Dendritic cell treated with granulocyte-macrophage colony-stimulating factor and Interleukin-4, amounts not matched to agents 40 ng/mL and 50 ng/mL, for 4 days (primary cell): Measurements from ENCODE around the gene NPIPA1.
"Not testable (repeated sequence)": the region's sequence is repeated elsewhere in the genome, so short reads cannot be mapped to it uniquely, and the experiment has no call there.

ENCODE experiments used
- H3K27ac Mint-ChIP-seq: one replicate; pipeline ENCODE4 v1.8.0; 2022; ENCODE audit warnings: mild to moderate bottlenecking, mixed read lengths
- H3K27me3 Mint-ChIP-seq: one replicate; pipeline ENCODE4 v1.8.0; 2022; ENCODE audit warnings: mild to moderate bottlenecking, mixed read lengths
- H3K36me3 Mint-ChIP-seq: one replicate; pipeline ENCODE4 v1.8.0; 2022; ENCODE audit warnings: low read depth, mixed read lengths
- H3K4me1 Mint-ChIP-seq: one replicate; pipeline ENCODE4 v1.8.0; 2022; ENCODE audit warnings: low read depth, mixed read lengths
- H3K4me3 Mint-ChIP-seq: one replicate; pipeline ENCODE4 v1.8.0; 2022; ENCODE audit warnings: mild to moderate bottlenecking, moderate library complexity, mixed read lengths
- H3K9me3 Mint-ChIP-seq: one replicate; pipeline ENCODE4 v1.8.0; 2022; ENCODE audit warnings: mixed read lengths
- intact Hi-C: fragments of 100-400 bp; cut with micrococcal nuclease; formaldehyde crosslinking; loops from one replicate; pipeline ENCODE4 v1.15.0; 2022

NPIPA1 gene

DNA sequence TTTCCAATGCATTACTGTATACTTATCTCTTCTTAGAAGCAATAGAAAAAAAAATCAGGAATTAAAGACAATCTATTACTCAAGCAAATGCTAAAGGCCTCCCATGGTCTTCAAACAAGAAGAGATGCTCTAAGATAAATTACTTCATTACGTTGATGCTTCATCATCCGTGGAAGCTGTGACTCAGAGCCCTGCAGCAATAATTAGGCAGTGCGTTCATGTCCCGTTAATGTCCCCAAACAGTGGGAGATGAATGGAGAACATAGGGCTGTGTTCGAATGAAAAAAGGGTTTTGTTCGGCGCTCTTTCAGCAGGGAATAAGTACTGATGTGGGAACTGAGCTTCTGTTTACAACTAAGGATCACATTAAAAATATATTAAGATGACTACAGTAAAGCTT lies 21.7 kb downstream of the NPIPA1 start:
- H3K36me3 Mint-ChIP-seq, result no peaks in the 10 kb centered on the region
- H3K4me3 Mint-ChIP-seq, result no peak overlapping the region
- intact Hi-C loops, result no loop called here
- H3K27ac Mint-ChIP-seq, result no peak overlapping the region
- H3K4me1 Mint-ChIP-seq, result no peaks in the 10 kb centered on the region
- H3K9me3 Mint-ChIP-seq, result no peaks in the 10 kb centered on the region
- H3K27me3 Mint-ChIP-seq, result peaks cover 13% of the 10 kb centered on the region

DNA sequence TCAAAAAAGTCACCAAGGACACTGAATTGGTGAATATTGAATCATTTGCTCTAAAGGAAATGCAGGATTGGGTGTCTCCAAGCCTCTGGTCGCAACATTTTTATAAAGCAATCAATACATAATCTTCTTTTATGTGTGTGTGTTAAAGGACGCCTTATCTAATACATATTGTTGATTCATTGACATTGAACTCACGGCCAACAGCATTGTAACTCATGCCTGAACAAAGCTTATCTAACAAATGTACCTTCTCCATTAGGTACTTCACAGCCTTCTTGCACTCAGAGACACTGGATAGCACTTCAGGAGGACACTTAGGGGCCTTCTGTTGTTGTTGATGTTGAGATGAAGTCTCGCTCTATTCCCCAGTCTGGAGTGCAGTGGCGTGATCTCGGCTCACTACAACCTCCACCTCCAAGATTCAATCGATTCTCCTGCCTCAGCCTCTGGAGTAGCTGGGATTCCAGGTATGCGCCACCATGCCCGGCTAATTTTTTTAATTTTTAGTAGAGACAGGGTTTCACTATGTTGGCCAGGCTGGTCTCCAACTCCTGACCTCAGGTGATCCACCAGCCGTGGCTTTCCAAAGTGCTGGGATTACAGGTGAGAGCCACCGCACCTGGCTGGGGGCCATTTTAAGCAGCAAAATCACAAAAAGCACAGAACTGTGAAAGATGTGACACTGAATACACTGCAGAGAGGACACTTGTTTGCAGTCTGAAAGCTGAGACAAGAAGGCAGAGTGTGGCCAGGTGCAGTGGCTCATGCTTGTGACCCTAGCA lies 24.4 kb downstream of the NPIPA1 start:
- H3K27ac Mint-ChIP-seq, result no peak overlapping the region
- no peak overlapping the region for H3K4me3 Mint-ChIP-seq

DNA sequence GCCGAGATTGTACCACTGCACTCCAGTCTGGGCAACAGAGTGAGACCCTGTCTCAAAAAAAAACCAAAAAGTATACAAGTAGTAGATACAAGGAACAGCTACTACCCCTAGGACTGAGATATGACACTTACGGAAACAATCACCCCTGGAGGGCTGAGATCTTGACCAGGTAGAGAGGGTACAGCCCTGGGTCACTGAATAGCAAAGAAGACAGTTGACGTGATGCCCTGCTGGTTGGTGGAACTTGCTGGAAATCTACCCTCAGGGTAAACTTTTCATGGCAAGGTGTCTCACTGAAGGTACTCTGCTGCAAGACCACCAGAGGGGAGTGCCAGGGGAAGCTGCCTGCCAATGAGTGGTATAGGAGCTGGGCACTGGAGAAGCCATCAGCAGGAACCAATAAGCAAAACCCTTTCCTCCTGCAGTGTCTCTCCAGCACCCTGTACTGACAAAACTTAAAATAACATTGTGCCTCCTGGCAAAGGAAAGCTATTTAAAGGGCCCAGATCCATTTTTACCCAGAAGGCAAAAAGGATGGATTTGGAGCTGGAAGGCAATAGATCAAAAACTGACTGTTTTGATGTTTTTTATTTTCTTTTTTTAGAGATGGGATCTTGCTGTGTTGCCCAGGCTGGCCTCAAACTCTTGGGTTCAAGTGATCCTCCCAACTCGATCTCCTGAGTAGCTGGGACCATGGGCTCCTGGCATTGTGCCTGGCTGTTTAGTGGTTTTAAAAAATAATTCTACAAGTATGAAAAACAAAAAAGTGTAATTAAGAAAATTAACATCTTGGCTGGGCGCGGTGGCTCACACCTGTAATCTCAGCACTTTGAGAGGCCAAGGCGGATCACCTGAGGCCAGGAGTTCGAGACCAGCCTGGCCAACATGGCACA lies 26.3 kb downstream of the NPIPA1 start:
- no peaks in the 10 kb centered on the region for H3K9me3 Mint-ChIP-seq
- intact Hi-C loops, result no loop called here
- no peak overlapping the region for H3K27ac Mint-ChIP-seq
- no peaks in the 10 kb centered on the region for H3K4me1 Mint-ChIP-seq
- no peak overlapping the region for H3K4me3 Mint-ChIP-seq
- no peaks in the 10 kb centered on the region for H3K36me3 Mint-ChIP-seq
- H3K27me3 Mint-ChIP-seq, result peaks cover 19% of the 10 kb centered on the region

More for the DNA sequence above, 24.4 kb downstream of the NPIPA1 start:
- intact Hi-C loops, result no loop called here
- Mint-ChIP-seq H3K36me3 (no peaks in the 10 kb centered on the region), H3K27me3 (peaks cover 17% of the 10 kb centered on the region), H3K9me3 (no peaks in the 10 kb centered on the region), H3K4me1 (no peaks in the 10 kb centered on the region)

DNA sequence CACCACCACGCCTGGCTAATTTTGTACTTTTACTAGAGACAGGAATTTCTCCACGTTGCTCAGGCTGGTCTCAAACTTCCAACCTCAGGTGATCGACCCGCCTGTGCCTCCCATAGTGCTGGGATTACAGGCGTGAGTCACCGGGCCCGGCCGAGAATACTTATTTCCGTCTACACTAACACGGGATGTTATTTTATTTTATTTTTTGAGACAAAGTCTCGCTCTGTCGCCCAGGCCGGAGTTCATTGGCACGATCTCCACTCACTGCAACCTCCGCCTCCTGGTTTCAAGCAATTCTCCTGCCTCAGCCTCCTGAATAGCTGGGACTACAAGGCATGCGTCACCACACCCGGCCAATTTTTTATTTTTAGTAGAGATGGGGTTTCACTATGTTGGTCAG lies 28.1 kb downstream of the NPIPA1 start:
- H3K27me3 Mint-ChIP-seq, result peaks cover 19% of the 10 kb centered on the region
- no peak overlapping the region for H3K4me3 Mint-ChIP-seq
- H3K4me1 Mint-ChIP-seq, result no peaks in the 10 kb centered on the region
- no peaks in the 10 kb centered on the region for H3K36me3 Mint-ChIP-seq
- intact Hi-C loops, result no loop called here
- H3K27ac Mint-ChIP-seq, result no peak overlapping the region
- no peaks in the 10 kb centered on the region for H3K9me3 Mint-ChIP-seq

DNA sequence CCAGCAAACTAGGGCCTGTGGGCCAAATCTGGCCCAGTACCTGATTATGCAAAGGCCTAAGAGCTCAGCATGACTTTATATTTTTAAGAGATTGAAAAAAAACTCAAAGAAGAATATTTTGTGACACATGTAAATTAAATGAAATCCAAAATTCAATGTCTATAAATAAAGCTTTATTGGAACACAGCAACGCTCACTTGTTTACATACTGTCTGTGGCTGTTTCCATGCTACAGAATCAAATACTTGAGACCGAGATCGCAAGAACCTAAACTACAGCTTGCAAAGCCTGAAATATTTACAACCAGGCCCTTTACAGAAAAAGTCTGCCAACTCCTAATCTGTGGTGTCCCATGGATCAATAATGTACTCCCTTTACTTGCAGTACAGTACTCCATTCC lies 32.6 kb downstream of the NPIPA1 start:
- H3K4me3 Mint-ChIP-seq, intact Hi-C loops, H3K27me3 Mint-ChIP-seq, H3K4me1 Mint-ChIP-seq, H3K27ac Mint-ChIP-seq, H3K9me3 Mint-ChIP-seq, H3K36me3 Mint-ChIP-seq: not testable (repeated sequence)

DNA sequence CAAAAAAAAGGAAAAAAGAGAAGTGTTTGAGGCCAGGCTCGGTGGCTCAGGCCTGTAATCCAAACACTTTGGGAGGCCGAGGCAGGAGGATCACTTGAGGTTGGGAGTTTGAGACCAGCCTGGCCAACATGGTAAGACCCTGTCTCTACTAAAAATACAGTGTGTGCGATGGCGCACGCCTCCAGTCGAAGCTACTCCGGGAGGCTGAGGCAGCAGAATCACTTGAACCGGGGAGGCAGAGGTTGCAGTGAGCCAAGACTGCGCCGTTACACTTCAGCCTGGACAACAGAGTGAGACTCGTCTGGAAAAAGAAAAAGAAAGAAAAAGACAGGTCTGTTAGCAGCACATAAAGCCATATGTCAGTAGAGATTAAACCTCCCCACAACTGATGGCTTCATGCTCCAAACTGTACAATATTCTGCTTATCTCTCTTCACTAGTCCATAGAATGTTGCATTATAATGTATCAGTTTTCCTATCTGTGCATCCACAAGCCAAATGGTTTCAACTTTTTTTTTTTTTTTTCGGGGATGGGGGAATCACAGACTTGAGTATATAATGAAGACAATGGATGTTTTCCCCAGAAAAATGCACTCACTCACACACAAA lies 34.5 kb downstream of the NPIPA1 start:
- H3K27me3 Mint-ChIP-seq, H3K9me3 Mint-ChIP-seq, H3K36me3 Mint-ChIP-seq, H3K4me3 Mint-ChIP-seq, H3K27ac Mint-ChIP-seq, intact Hi-C loops: not testable (repeated sequence)
- peaks cover 12% of the 10 kb centered on the region for H3K4me1 Mint-ChIP-seq

DNA sequence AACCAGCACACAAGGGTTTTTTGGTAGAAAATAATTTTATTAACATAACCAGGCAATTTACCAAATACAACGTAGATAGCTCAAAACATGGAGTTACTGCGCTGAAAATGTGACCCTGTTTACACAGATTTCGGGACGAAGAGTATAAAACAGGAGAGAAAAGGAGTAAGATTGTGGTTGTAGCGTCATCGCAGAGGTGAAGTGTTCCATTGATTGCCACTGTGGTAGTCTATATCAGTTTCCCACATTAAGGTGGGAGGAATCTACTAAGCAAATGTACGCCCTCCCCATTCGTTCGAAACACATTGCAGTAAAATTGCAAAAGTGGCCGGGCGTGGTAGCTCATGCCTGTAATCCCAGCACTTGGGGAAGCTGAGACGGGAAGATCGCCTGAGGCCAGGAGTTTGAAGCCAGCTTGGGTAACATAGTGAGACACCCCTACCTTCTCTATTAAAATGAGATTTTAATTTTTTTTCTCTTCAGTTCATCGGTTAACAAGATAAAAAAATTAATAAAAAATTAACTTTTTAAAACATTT lies 36.6 kb downstream of the NPIPA1 start:
- H3K27ac Mint-ChIP-seq, H3K9me3 Mint-ChIP-seq, intact Hi-C loops, H3K27me3 Mint-ChIP-seq, H3K4me3 Mint-ChIP-seq, H3K36me3 Mint-ChIP-seq: not testable (repeated sequence)
- H3K4me1 Mint-ChIP-seq, result peaks cover 20% of the 10 kb centered on the region

DNA sequence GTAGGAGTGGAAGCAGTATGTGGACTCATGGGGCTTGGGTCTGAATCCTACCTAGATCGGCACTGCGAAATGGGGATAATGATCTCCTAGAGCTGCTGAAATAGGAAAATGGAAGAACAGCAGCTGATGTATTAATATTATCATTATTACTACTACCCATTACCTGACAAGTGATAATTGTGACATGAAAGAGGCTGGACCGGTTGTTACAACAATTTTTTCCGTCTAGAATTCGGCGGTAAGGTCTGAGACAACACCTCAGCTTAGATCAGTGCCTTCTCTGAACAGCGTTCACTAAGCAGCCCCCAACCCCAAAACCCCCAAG lies 37.0 kb downstream of the NPIPA1 start:
- peaks cover 23% of the 10 kb centered on the region for H3K4me1 Mint-ChIP-seq
- intact Hi-C loops, H3K36me3 Mint-ChIP-seq, H3K27me3 Mint-ChIP-seq, H3K9me3 Mint-ChIP-seq: not testable (repeated sequence)
- peak overlapping the region; percentile 84 for H3K27ac Mint-ChIP-seq
- peak overlapping the region; percentile 83 for H3K4me3 Mint-ChIP-seq

DNA sequence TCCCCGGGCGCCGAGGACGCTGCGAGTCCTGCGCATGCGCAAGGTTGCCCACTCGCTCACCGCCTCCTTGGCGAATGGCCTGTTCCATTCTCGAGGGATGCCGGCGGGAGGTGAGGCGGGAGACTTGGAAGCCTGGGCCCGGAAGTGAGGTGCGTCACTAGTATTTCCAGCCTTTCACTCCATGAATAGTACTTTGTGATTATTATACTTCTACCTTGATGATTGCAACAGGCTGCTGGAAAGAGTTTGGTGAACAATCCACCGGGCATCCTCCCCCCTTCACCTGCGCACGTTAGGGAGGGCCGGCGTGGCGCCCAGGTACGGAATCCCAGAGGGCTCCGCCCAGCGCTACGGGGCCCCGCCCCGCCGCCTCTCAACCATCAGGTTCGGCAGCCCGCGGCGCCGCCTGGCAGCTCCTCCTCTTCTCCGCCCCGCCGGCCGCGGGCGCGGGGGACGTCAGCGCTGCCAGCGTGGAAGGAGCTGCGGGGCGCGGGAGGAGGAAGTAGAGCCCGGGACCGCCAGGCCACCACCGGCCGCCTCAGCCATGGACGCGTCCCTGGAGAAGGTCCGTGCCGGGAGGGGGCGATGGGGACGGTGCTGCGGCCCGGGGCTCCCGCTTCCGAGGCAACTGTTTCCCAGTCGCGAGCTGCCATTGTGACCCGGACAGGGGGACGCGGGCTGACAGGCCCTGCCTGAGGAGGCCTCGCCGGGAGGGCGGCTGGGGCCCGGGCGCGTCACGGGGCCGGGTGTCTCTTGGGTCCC lies 37.6 kb downstream of the NPIPA1 start, which contains the start of gene PDXDC1:
TSS of gene PDXDC1 (plus strand) at position 371 of the 762 bp plus-strand sequence. CDS start at position 545, 174 bp downstream.
- H3K27me3 Mint-ChIP-seq, intact Hi-C loops, H3K9me3 Mint-ChIP-seq, H3K36me3 Mint-ChIP-seq: not testable (repeated sequence)
- Mint-ChIP-seq H3K4me1 (peaks cover 28% of the 10 kb centered on the region), H3K27ac (peak within 1 kb of the TSS; percentile 84), H3K4me3 (peak within 1 kb of the TSS; percentile 83)

DNA sequence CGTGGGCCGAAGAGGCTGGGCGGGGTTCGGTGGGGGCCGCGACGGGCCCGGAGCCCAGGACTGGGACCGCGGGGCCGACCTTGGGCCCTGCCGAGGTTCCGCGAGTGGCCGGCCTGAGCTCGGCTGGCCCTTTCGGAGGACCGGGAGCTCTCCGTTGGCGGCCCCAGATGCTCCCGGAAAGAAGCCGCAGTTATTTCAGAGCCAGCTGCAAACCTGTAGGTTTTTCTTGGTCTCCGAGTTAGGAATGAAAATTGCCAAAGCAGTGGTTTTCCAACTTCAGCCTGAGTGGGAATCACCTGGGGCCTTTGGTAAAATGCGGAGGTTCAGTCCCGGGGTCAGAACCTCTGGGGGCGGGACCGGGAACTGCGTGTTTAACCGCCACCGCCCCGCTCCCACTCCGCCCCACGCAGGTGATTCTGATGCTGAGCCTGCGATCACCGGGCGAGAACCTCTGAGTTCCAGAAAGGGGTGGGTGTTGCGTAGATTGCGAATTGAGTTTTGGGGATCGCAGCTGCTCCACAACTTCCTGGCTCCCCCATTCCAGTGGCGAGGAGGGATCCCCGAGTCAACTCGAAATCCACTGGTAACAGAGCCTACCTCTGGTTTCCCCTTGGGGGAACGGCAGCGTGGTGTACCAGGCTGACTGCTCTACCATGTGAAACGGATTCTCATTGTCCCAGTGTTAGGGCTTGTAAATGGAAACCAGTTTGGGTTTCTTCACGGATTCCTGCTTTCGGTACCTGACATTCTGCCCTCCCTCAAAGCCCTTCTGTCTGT lies 38.4 kb downstream of the NPIPA1 start:
- intact Hi-C loops, H3K9me3 Mint-ChIP-seq, H3K27me3 Mint-ChIP-seq, H3K36me3 Mint-ChIP-seq: not testable (repeated sequence)
- H3K4me3 Mint-ChIP-seq, result peak overlapping the region; percentile 83
- peaks cover 28% of the 10 kb centered on the region for H3K4me1 Mint-ChIP-seq
- peak overlapping the region; percentile 84 for H3K27ac Mint-ChIP-seq

DNA sequence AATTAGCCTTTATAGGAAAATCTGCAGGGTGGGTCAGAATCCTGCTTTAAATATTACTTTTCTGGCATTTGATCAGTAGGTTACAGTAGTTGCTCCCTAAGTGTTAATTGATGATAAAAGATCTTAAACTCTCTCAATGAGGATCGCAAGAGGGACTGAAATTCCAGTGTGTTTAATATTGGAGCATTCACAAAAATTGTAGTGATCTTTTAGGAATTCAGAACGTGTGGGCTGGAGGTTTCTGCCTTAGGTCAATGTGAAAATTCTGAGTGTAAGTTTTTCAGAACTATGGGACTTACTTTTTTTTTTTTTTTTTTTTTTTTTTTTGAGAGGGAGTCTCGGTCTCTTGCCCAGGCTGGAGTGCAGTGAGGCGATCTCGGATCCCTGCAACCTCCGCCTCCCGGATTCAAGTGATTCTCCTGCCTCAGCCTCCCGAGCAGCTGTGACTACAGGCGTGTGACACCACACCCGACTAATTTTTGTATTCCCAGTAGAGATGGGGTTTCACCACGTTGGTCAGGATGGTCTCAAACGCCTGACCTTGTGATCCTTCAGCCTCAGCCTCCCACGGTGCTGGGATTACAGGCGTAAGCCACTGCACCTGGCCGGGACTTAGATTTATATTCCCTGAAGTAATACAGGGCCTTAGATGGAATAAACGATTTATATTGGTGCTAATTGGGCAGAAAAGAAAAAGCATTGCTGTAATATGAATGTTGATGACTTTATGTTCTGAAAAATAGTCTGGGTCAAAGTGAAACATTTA lies 39.9 kb downstream of the NPIPA1 start:
- H3K27ac Mint-ChIP-seq, intact Hi-C loops, H3K9me3 Mint-ChIP-seq, H3K36me3 Mint-ChIP-seq, H3K27me3 Mint-ChIP-seq, H3K4me3 Mint-ChIP-seq: not testable (repeated sequence)
- H3K4me1 Mint-ChIP-seq, result peaks cover 28% of the 10 kb centered on the region

DNA sequence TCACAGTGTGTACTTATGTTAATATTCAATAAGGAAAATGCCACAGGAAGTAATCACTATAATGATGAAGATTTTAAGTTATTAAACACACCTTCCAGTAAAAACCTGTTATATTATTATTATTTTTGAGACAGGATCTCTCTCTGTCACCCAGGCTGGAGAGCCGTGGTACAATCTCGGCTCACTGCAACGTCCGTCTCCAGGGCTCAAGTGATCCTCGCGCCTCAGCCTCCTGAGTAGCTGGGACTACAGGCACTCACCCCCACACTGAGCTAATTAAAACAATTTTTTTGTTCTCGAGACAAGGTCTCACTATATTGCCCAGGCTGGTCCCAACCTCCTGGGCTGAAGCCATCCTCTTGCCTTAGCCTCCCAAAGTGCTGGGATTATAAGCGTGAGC lies 41.0 kb downstream of the NPIPA1 start:
- intact Hi-C loops, H3K9me3 Mint-ChIP-seq, H3K4me3 Mint-ChIP-seq, H3K27ac Mint-ChIP-seq, H3K27me3 Mint-ChIP-seq, H3K36me3 Mint-ChIP-seq: not testable (repeated sequence)
- H3K4me1 Mint-ChIP-seq, result peaks cover 28% of the 10 kb centered on the region
